ENCODE data around the gene ADTRP.

DNA sequence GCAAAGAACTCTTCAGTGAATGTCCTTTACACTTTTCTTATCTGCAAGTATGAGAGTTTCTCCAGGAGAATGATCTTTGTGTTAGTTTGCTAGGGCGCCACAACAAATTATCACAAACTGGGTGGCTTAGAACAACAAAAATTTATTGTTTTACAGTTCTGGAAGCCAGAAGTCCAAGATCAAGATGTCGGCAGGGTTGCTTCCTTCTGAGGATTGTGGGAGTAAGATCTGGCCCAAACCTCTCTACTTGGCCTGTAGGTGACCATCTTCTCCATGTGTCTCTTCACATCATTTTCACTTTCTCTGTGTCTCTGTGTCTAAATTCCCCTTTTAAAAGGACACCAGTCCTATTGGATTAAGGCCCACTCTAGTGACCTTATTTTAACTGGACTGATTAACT lies 103.0 kb downstream of the ADTRP start:
- TF ChIP-seq, protein P1, sequence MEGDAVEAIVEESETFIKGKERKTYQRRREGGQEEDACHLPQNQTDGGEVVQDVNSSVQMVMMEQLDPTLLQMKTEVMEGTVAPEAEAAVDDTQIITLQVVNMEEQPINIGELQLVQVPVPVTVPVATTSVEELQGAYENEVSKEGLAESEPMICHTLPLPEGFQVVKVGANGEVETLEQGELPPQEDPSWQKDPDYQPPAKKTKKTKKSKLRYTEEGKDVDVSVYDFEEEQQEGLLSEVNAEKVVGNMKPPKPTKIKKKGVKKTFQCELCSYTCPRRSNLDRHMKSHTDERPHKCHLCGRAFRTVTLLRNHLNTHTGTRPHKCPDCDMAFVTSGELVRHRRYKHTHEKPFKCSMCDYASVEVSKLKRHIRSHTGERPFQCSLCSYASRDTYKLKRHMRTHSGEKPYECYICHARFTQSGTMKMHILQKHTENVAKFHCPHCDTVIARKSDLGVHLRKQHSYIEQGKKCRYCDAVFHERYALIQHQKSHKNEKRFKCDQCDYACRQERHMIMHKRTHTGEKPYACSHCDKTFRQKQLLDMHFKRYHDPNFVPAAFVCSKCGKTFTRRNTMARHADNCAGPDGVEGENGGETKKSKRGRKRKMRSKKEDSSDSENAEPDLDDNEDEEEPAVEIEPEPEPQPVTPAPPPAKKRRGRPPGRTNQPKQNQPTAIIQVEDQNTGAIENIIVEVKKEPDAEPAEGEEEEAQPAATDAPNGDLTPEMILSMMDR (IDR thresholded peaks at IDR 0.05), result no peak
- no peak for TF ChIP-seq POLR2A (IDR thresholded peaks at IDR 0.05)

Data from lower leg skin (tissue), 3 donors.